Body of pancreas (tissue), 4 donors: ENCODE measurements around the gene ATAD3C. TPM values are rescaled to one million over a fixed set of nuclear protein-coding genes. Genes with fewer than 3 reads are reported as not detected.
A peak's percentile ranks its signal among the peaks of the same experiment; 100 is the strongest.
"Not testable (repeated sequence)": the region's sequence is repeated elsewhere in the genome, so short reads cannot be mapped to it uniquely, and the experiment has no call there.

Experiments
- ATAC-seq: fragments of 150-250 bp; one replicate; pipeline ENCODE4 v1.9.1; 2016
- DNase-seq, 4 donors: peaks; one replicate each; pipeline ENCODE4 v3.0.0-alpha.2; 2019
- H3K27ac ChIP-seq, 4 donors: fragments of 200-600 bp; sonication (generic); 1 replicate in 3 of 4; 2 replicates in 1 of 4; pipeline versions ENCODE4 v1.5.1 to v1.6.1; 2016 to 2019; ENCODE audit warnings: mild to moderate bottlenecking in 1 of 4, mixed read lengths in 1 of 4, moderate library complexity in 1 of 4
- H3K27me3 ChIP-seq, 2 donors: fragments of 200-600 bp; sonication (generic); one replicate each; pipeline ENCODE4 v1.6.0; 2016; ENCODE audit warnings: mild to moderate bottlenecking in 1 of 2
- H3K36me3 ChIP-seq, 2 donors: fragments of 200-600 bp; sonication (generic); replicated peaks in 1 of 2; 2 replicates each; pipeline ENCODE4 v1.5.1; 2016; ENCODE audit warnings: low read depth in 2 of 2; ENCODE audit not compliant: insufficient read depth in 1 of 2
- H3K4me1 ChIP-seq: fragments of 200-600 bp; sonication (generic); one replicate; pipeline ENCODE4 v1.6.0; 2016
- H3K4me3 ChIP-seq, 2 donors: fragments of 200-600 bp; sonication (generic); 1 replicate in 1 of 2; 2 replicates in 1 of 2; pipeline ENCODE4 v1.5.1; 2016 to 2019
- H3K9me3 ChIP-seq, 3 donors: fragments of 200-600 bp; sonication (generic); 1 replicate in 2 of 3; 2 replicates in 1 of 3; pipeline ENCODE4 v1.5.1; 2016
- CTCF ChIP-seq, 7 experiments: fragments of 450-650 bp in 4 of 7; fragments of 200-600 bp in 3 of 7; sonication (generic) in 3 of 7; IDR thresholded peaks; one replicate each; pipeline ENCODE4 v1.5.1; 2016 to 2019; ENCODE audit warnings: antibody characterized with exemption in 7 of 7
- POLR2A ChIP-seq, 3 donors: fragments of 450-650 bp; IDR thresholded peaks; one replicate each; pipeline ENCODE4 v1.6.1; 2016; ENCODE audit warnings: antibody characterized with exemption in 3 of 3, mild to moderate bottlenecking in 2 of 3
- WGBS, 2 donors: methylation state at CpG; one replicate each; pipeline ENCODE4 v1.1.5; 2017; 5-methylcytosine and 5-hydroxymethylcytosine counted together
- intact Hi-C: fragments of 100-400 bp; cut with DNase I; formaldehyde crosslinking; loops from one replicate; pipeline ENCODE4 v1.15.1; 2023
- total RNA-seq, 2 donors: library from RNA; depleted of rRNA; stranded (reverse); fragments of >200 nt; gene quantifications; one replicate each; pipeline ENCODE4 v1.1.0, GENCODE V29; 2016

Gene ATAD3C
- total RNA-seq, 2 donors from 2014 or later, result 1.6 to 2.3 TPM

GRCh38 chr1:1406821-1407635 is 42.5 kb upstream of the ATAD3C start, which contains the start of gene MRPL20:
Gene MRPL20, minus strand, starts transcription at chr1:1407293. Its CDS starts 76 bp downstream, at chr1:1407217.
- Histone ChIP-seq H3K36me3 (peaks cover 0 to 5% of the 10 kb centered on the region in 2 donors), H3K4me1 (peaks cover 38% of the 10 kb centered on the region), H3K27ac (peak within 1 kb of the TSS; percentile 40 to 89 (median 72)), H3K4me3 (peak within 1 kb of the TSS; percentile 98 to 99), H3K9me3 (no peaks in the 10 kb centered on the region), H3K27me3 (no peaks in the 10 kb centered on the region)
- intact Hi-C loops, result no loop called here
- DNase-seq (peak; percentile 92 to 94 (median 94)), ATAC-seq (peak; percentile 96)
- 0 to 1% methylated on average over 12 to 98 of the region's 98 CpGs for WGBS, 2 donors
- no peak for TF ChIP-seq CTCF (IDR thresholded peaks at IDR 0.05)
- peak; percentile 65 to 86 (median 82) for TF ChIP-seq POLR2A (IDR thresholded peaks at IDR 0.05)

GRCh38 chr1:1407636-1408318 is 41.7 kb upstream of the ATAD3C start:
- peak overlapping the region; percentile 98 to 99 for H3K4me3 ChIP-seq
- peak in 2 of 7 experiments; percentile 17 to 28 for TF ChIP-seq CTCF (IDR thresholded peaks at IDR 0.05)
- TF ChIP-seq POLR2A (IDR thresholded peaks at IDR 0.05), result no peak
- ATAC-seq, result peak; percentile 10
- no peak for DNase-seq
- H3K27ac ChIP-seq, result peak overlapping the region; percentile 33 to 89 (median 72)
- no peaks in the 10 kb centered on the region for H3K9me3 ChIP-seq
- H3K4me1 ChIP-seq, result peaks cover 38% of the 10 kb centered on the region
- H3K27me3 ChIP-seq, result no peaks in the 10 kb centered on the region
- peaks cover 0 to 5% of the 10 kb centered on the region in 2 donors for H3K36me3 ChIP-seq
- intact Hi-C loops, result no loop called here
- 8 to 19% methylated on average over 21 to 37 of the region's 41 CpGs for WGBS, 2 donors

GRCh38 chr1:1410238-1410637 is 39.3 kb upstream of the ATAD3C start:
- DNase-seq, H3K27me3 ChIP-seq, ATAC-seq, intact Hi-C loops, H3K9me3 ChIP-seq, H3K36me3 ChIP-seq, H3K4me3 ChIP-seq, H3K27ac ChIP-seq: not testable (repeated sequence)
- WGBS, 2 donors, result 70 to 81% methylated on average over 8 of the region's 8 CpGs
- peaks cover 34% of the 10 kb centered on the region for H3K4me1 ChIP-seq

- ATAC-seq, result no peak
- no peaks in the 10 kb centered on the region for H3K9me3 ChIP-seq
- WGBS, 2 donors, result 89 to 94% methylated on average over 10 to 13 of the region's 13 CpGs
Measured at GRCh38 chr1:1411626-1412025, 37.9 kb upstream of the ATAD3C start.

GRCh38 chr1:1412311-1412902 is 37.1 kb upstream of the ATAD3C start:
- H3K27ac ChIP-seq, H3K4me3 ChIP-seq, H3K27me3 ChIP-seq, intact Hi-C loops, DNase-seq, H3K9me3 ChIP-seq, H3K36me3 ChIP-seq, ATAC-seq: not testable (repeated sequence)
- 92% methylated on average over 11 of the region's 11 CpGs for WGBS, 2 donors
- peaks cover 29% of the 10 kb centered on the region for H3K4me1 ChIP-seq

More at GRCh38 chr1:1411626-1412025, 37.9 kb upstream of the ATAD3C start:
- no peak for DNase-seq
- Histone ChIP-seq H3K27ac (no peak overlapping the region), H3K27me3 (no peaks in the 10 kb centered on the region), H3K4me1 (peaks cover 26% of the 10 kb centered on the region), H3K4me3 (no peak overlapping the region), H3K36me3 (no peaks in the 10 kb centered on the region)
- no peak for TF ChIP-seq CTCF (IDR thresholded peaks at IDR 0.05)
- TF ChIP-seq POLR2A (IDR thresholded peaks at IDR 0.05), result no peak
- intact Hi-C loops, result no loop called here
